BJ (cell line): Measurements from ENCODE around the gene GKN2. TPM values are rescaled to one million over a fixed set of nuclear protein-coding genes. Genes with fewer than 3 reads are reported as not detected.

ENCODE experiments used
- polyA plus RNA-seq: library from polyadenylated mRNA; depleted of rRNA; stranded (reverse); fragments of >200 nt; gene quantifications from 2 replicates; pipeline ENCODE4 v1.2.3, GENCODE V29; 2011; rRNA removed

The GKN2 gene
- polyA plus RNA-seq, 1 experiment: not detected

Other genes with a start within 250 kb of the GKN2 start
- gene ARHGAP25, start 218.1 kb downstream of the GKN2 start, polyA plus RNA-seq: 0.06 TPM in 1 of 2 replicates, not detected in the other
- gene BMP10, start 81.5 kb downstream of the GKN2 start, polyA plus RNA-seq: not detected in 2 replicates
- not detected in 2 replicates for gene GKN1, start 21.7 kb upstream of the GKN2 start, polyA plus RNA-seq
- 78.6 and 87.1 TPM in 2 replicates for gene ANTXR1, start 60.3 kb upstream of the GKN2 start, polyA plus RNA-seq